HL-60 (cell line): Measurements from ENCODE around the gene SPANXB1.

Experiments
- GABPA ChIP-seq: IDR thresholded peaks from 2 replicates; pipeline ENCODE4 v1.6.1; 2012; ENCODE audit warnings: low read depth
- POLR2AphosphoS5 ChIP-seq: IDR thresholded peaks from 2 replicates; pipeline ENCODE4 v1.6.1; 2012; ENCODE audit warnings: low read depth
- SPI1 ChIP-seq: IDR thresholded peaks from 2 replicates; pipeline ENCODE4 v1.6.1; 2012; ENCODE audit warnings: low read depth, mild to moderate bottlenecking, borderline replicate concordance
- TF ChIP-seq, protein P1 (sequence below): IDR thresholded peaks from one replicate; pipeline ENCODE4 v1.5.1; 2011; ENCODE audit warnings: low read length, control low read depth, inconsistent platforms; ENCODE audit not compliant: insufficient read depth
- TF ChIP-seq, protein P2 (sequence below): IDR thresholded peaks from 2 replicates; pipeline ENCODE4 v1.6.1; 2012; ENCODE audit warnings: low read depth; ENCODE audit not compliant: insufficient replicate concordance

DNA sequence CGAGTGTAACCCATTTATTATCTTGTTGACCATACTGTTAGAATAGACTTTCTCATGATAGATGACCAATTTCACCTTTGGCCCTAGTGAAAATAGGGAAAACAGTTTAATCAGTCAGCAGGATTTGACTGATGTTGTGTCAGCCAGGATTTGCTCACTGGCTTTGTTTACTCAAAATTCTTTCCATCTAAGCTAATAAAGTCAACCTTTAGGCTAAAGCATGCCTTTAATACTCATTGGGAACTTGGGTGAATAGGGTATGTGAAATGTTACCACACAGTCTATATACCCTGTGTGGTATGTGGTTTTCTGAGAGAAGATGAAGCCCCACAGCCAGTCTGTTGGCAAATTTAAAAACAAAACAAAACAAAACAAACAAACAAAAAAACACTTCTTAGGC lies 18.7 kb upstream of the SPANXB1 start:
- TF ChIP-seq, protein P1, sequence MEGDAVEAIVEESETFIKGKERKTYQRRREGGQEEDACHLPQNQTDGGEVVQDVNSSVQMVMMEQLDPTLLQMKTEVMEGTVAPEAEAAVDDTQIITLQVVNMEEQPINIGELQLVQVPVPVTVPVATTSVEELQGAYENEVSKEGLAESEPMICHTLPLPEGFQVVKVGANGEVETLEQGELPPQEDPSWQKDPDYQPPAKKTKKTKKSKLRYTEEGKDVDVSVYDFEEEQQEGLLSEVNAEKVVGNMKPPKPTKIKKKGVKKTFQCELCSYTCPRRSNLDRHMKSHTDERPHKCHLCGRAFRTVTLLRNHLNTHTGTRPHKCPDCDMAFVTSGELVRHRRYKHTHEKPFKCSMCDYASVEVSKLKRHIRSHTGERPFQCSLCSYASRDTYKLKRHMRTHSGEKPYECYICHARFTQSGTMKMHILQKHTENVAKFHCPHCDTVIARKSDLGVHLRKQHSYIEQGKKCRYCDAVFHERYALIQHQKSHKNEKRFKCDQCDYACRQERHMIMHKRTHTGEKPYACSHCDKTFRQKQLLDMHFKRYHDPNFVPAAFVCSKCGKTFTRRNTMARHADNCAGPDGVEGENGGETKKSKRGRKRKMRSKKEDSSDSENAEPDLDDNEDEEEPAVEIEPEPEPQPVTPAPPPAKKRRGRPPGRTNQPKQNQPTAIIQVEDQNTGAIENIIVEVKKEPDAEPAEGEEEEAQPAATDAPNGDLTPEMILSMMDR: no peak
- TF ChIP-seq GABPA (no peak), POLR2AphosphoS5 (no peak), SPI1 (no peak)
- TF ChIP-seq, protein P2, sequence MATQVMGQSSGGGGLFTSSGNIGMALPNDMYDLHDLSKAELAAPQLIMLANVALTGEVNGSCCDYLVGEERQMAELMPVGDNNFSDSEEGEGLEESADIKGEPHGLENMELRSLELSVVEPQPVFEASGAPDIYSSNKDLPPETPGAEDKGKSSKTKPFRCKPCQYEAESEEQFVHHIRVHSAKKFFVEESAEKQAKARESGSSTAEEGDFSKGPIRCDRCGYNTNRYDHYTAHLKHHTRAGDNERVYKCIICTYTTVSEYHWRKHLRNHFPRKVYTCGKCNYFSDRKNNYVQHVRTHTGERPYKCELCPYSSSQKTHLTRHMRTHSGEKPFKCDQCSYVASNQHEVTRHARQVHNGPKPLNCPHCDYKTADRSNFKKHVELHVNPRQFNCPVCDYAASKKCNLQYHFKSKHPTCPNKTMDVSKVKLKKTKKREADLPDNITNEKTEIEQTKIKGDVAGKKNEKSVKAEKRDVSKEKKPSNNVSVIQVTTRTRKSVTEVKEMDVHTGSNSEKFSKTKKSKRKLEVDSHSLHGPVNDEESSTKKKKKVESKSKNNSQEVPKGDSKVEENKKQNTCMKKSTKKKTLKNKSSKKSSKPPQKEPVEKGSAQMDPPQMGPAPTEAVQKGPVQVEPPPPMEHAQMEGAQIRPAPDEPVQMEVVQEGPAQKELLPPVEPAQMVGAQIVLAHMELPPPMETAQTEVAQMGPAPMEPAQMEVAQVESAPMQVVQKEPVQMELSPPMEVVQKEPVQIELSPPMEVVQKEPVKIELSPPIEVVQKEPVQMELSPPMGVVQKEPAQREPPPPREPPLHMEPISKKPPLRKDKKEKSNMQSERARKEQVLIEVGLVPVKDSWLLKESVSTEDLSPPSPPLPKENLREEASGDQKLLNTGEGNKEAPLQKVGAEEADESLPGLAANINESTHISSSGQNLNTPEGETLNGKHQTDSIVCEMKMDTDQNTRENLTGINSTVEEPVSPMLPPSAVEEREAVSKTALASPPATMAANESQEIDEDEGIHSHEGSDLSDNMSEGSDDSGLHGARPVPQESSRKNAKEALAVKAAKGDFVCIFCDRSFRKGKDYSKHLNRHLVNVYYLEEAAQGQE: no peak
